Activated CD8-positive, alpha-beta memory T cell treated with anti-CD3 and anti-CD28 coated beads, Interleukin-2, amount 50 U/mL, for 48 hours (primary cell): ENCODE measurements around the gene RPS2.

Experiments
- DNase-seq: peaks from one replicate; pipeline ENCODE4 v3.0.0-alpha.2; 2020

Gene RPS2

GRCh38 chr16:1980770-1981087, 16.1 kb upstream of the RPS2 start:
- DNase-seq: no peak

- no peak for DNase-seq
Observed at GRCh38 chr16:1980030-1980769, 15.6 kb upstream of the RPS2 start.

GRCh38 chr16:1979271-1980029, 14.8 kb upstream of the RPS2 start:
- no peak for DNase-seq

GRCh38 chr16:1978476-1979120, 14.0 kb upstream of the RPS2 start:
- no peak for DNase-seq

- no peak for DNase-seq
Observed at GRCh38 chr16:1977875-1978268, 13.2 kb upstream of the RPS2 start.

GRCh38 chr16:1976951-1977874, 12.6 kb upstream of the RPS2 start:
- no peak for DNase-seq

DNA sequence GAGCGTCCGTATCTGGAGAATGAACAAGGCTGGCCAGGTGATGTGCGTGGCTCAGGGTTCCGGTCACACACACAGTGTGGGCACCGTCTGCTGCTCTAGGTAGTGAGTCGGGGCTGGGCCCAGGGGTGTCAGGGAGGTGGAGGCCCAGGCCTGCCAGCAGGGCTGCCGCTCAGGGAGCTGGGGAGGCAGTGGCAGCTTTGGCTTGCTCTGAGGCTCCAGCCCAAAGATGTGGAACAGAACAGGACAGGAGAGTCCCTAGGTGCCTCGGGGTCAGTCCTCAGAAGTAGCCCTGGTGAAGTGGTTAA, 11.5 kb upstream of the RPS2 start:
- DNase-seq: no peak

- DNase-seq: no peak
Observed at GRCh38 chr16:1975432-1976215, 11.0 kb upstream of the RPS2 start.

- DNase-seq: no peak
Observed at GRCh38 chr16:1974157-1975070, 9.8 kb upstream of the RPS2 start.

DNA sequence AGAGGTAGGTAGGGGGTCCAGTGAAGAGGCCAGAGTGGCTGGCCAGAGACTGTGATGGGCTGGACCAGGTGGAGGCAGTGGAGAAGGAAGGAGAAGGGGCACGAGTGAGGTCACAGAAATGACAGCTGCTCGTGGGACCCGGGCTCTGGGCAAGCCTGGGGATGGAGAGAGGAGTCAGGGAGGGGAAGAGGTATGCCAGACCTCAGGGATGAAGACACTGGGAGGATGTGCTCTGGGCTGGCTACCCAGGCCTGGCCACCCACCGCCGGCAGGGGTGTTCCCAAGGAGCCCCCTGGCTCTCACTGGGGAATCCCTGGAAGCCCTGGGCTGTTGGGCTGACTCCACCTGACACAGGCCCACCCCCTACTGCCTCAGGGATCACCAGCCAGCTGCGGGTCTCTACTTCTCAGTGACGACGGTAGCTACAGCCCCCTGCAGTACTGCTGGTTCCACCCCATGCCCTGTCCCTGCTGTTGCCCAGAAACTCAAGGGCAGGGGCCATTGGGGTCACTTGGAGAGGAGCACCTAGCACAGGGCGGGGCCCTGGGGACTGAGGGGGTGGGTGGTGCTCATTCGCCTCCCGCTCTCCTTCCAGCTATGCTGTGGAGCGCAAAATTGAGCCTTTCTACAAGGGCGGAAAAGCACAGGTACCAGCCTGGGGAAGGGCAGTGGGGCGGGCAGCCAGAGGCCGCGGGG, 9.0 kb upstream of the RPS2 start:
- no peak for DNase-seq

DNA sequence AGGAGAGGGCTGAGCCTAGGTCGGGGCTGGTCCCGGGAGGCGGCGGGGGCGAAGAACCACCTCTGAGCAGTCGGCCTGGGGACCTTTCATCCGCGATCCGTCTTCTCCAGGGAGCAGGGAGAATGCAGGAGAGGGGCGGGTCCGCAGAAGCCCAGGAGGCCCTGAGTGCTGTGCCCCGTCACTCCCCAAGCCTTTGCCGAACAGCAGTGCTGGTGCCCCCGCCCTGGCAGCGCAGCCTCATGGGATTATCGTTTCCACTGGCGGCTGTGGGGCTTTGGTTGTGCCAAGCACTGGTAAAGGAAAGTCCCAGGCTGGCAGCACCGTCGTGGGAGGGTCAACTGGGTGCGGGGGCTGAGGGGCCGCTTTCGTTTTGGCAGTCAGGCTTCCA, 7.9 kb upstream of the RPS2 start:
- DNase-seq: no peak

DNA sequence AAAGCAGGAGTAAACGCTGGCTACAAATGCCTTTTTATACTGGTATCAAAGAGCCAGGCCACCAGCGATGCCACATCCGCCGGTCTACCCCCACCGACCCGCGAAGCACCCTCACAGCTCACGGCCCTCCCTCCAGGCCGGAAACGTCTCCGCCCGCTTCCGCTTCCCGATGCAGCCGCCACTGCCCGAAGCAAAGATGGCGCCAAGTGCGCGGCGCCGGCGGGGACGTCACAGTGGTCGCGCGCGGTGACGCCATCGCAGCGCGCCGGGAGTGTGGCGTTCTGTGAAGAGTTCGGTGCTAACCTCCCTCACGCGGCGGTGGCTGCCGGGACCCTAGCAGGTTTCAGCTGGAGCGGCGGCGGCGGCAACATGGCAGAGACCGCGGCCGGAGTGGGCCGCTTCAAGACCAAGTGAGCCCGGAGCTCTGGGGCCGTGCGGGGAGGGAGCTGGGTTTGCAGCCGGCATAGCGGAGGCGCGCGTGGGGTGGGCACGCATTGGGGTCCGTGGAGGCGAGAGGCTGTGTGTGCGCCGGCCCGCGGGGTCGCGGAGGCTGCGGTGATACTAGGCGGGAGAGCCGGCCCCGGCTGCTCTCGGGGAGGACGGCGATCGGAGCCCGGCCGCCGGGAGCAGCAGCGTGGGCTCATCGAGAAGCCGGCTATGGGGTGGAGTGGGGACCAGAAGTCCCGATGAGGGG, 7.3 kb upstream of the RPS2 start, which contains the start of gene TBL3:
TBL3 (plus strand) TSS at position 258 of the 694 bp plus-strand sequence; CDS start at position 370, 112 bp downstream.
- DNase-seq: peak; percentile 100

DNA sequence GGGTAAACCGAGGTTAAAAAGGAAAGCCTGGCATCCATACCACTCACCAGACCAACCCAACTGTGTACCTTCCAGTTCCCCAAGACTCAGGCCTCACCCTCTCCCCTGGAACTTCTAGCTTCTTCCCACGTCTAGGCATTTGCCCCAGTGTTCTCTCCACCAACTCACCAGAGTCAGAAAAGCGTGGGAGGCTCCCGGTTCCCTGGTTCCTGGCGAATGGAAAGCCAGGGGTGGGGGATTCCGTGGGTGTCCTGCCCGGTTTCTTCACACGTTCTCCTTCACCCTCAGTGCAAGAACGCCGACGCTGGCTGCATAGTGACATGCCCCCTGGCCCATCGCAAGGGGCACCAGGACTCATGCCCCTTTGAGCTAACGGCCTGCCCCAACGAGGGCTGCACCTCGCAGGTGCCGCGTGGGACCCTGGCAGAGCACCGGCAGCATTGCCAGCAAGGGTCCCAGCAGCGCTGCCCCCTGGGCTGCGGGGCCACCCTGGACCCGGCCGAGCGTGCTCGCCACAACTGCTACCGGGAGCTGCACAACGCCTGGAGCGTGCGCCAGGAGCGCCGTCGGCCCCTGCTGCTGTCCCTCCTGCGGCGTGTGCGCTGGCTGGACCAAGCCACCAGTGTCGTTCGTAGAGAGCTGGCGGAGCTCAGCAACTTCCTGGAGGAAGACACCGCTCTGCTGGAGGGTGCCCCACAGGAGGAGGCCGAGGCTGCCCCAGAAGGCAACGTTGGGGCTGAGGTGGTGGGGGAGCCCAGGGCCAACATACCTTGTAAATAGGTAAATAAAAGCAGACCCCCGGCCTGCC, 3.7 kb upstream of the RPS2 start:
- no peak for DNase-seq

DNA sequence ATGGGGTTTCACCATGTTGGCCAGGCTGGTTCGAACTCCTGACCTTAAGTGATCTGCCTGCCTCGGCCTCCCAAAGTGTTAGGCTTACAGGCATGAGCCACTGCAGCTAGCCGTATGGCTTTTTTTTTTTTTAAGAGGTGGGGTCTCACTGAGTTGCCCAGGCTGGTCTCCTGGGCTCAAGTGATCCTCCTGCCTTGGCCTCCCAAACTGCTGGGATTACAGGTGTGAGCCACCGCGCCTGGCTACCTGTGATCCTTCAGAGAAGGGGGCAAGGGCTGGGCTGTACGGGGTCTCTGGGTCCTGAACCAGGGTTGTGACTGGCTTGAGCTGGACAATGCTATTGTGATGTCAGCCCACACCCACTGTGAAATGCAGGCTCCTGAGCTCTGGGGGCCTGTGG, 1.8 kb upstream of the RPS2 start, which contains the start of gene RNF151:
RNF151 (plus strand) TSS at position 397 of the 400 bp plus-strand sequence. CDS start 26 bp downstream, outside the sequence.
- no peak for DNase-seq

- DNase-seq: peak; percentile 70
Observed at GRCh38 chr16:1965396-1966001, 873 bp upstream of the RPS2 start.

GRCh38 chr16:1963806-1964505, 670 bp downstream of the RPS2 start:
- DNase-seq: peak; percentile 86
